IPS DF 6.9 (cell line): ENCODE results near the gene NUDT8.

Experiments used
- DNase-seq: peaks from one replicate; pipeline ENCODE4 v3.0.0-alpha.2; 2013; ENCODE audit warnings: low read depth, low spot score
- H3K27ac ChIP-seq: one replicate; pipeline ENCODE4 v1.5.1; 2013; ENCODE audit warnings: low read length, control low read depth
- H3K27me3 ChIP-seq: 2 replicates; pipeline ENCODE4 v1.6.1; 2013; ENCODE audit warnings: mild to moderate bottlenecking, low read length; ENCODE audit not compliant: control insufficient read depth, insufficient read depth
- H3K36me3 ChIP-seq: 2 replicates; pipeline ENCODE4 v1.6.1; 2013; ENCODE audit warnings: low read length; ENCODE audit not compliant: control insufficient read depth, insufficient read depth
- H3K4me1 ChIP-seq: 2 replicates; pipeline ENCODE4 v1.6.1; 2013; ENCODE audit warnings: low read length; ENCODE audit not compliant: control insufficient read depth, insufficient read depth
- H3K4me3 ChIP-seq: 2 replicates; pipeline ENCODE4 v1.5.1; 2013; ENCODE audit warnings: mild to moderate bottlenecking, low read length
- H3K9me3 ChIP-seq: 2 replicates; pipeline ENCODE4 v1.6.1; 2013; ENCODE audit warnings: low read length, inconsistent platforms; ENCODE audit not compliant: control insufficient read depth, insufficient read depth
- WGBS: extraction: QIAGEN DNeasy Blood & Tissue Kit; methylation state at CpG from one replicate; pipeline ENCODE4 v1.1.7; 2013; ENCODE audit warnings: mixed read lengths, missing lambda C conversion rate; ENCODE audit not compliant: insufficient read length, insufficient coverage; 5-methylcytosine and 5-hydroxymethylcytosine counted together

The NUDT8 gene

GRCh38 chr11:67647471-67647870 lies 17.7 kb upstream of the NUDT8 start:
- Histone ChIP-seq H3K4me3 (no peak overlapping the region), H3K36me3 (no peaks in the 10 kb centered on the region), H3K4me1 (no peaks in the 10 kb centered on the region; the same call in 1 of the 2 replicates), H3K9me3 (no peaks in the 10 kb centered on the region), H3K27me3 (no peaks in the 10 kb centered on the region), H3K27ac (no peak overlapping the region)
- no CpG with 5 or more reads among the region's 15 CpGs for WGBS
- no peak for DNase-seq

GRCh38 chr11:67646535-67647336 lies 17.0 kb upstream of the NUDT8 start:
- WGBS = no CpG with 5 or more reads among the region's 24 CpGs
- no peak for DNase-seq
- Histone ChIP-seq H3K36me3 (no peaks in the 10 kb centered on the region), H3K4me1 (no peaks in the 10 kb centered on the region; the same call in 1 of the 2 replicates), H3K9me3 (no peaks in the 10 kb centered on the region), H3K27me3 (no peaks in the 10 kb centered on the region), H3K27ac (no peak overlapping the region), H3K4me3 (no peak overlapping the region)

- no CpG with 5 or more reads among the region's 24 CpGs for WGBS
- no peaks in the 10 kb centered on the region; the same call in 1 of the 2 replicates for H3K4me1 ChIP-seq
- H3K27ac ChIP-seq = no peak overlapping the region
- no peak overlapping the region for H3K4me3 ChIP-seq
- H3K27me3 ChIP-seq = no peaks in the 10 kb centered on the region; the same call in 1 of the 2 replicates
- no peaks in the 10 kb centered on the region for H3K9me3 ChIP-seq
- no peak for DNase-seq
- no peaks in the 10 kb centered on the region for H3K36me3 ChIP-seq
Measured at GRCh38 chr11:67645521-67646461, 16.1 kb upstream of the NUDT8 start.

GRCh38 chr11:67644472-67645418 lies 15.0 kb upstream of the NUDT8 start:
- no peaks in the 10 kb centered on the region; the same call in 1 of the 2 replicates for H3K4me1 ChIP-seq

GRCh38 chr11:67644042-67644441 lies 14.3 kb upstream of the NUDT8 start:
- Histone ChIP-seq H3K36me3 (no peaks in the 10 kb centered on the region), H3K4me1 (no peaks in the 10 kb centered on the region; the same call in 1 of the 2 replicates), H3K9me3 (no peaks in the 10 kb centered on the region), H3K27me3 (peaks cover 3% of the 10 kb centered on the region; the same call in 1 of the 2 replicates), H3K4me3 (no peak overlapping the region), H3K27ac (no peak overlapping the region)
- no peak for DNase-seq
- no CpG with 5 or more reads among the region's 5 CpGs for WGBS

More at GRCh38 chr11:67644472-67645418, 15.0 kb upstream of the NUDT8 start:
- peaks cover 3% of the 10 kb centered on the region; the same call in 1 of the 2 replicates for H3K27me3 ChIP-seq
- no peaks in the 10 kb centered on the region for H3K9me3 ChIP-seq
- DNase-seq = no peak
- H3K27ac ChIP-seq = no peak overlapping the region
- H3K36me3 ChIP-seq = no peaks in the 10 kb centered on the region
- no CpG with 5 or more reads among the region's 22 CpGs for WGBS
- H3K4me3 ChIP-seq = no peak overlapping the region

DNA sequence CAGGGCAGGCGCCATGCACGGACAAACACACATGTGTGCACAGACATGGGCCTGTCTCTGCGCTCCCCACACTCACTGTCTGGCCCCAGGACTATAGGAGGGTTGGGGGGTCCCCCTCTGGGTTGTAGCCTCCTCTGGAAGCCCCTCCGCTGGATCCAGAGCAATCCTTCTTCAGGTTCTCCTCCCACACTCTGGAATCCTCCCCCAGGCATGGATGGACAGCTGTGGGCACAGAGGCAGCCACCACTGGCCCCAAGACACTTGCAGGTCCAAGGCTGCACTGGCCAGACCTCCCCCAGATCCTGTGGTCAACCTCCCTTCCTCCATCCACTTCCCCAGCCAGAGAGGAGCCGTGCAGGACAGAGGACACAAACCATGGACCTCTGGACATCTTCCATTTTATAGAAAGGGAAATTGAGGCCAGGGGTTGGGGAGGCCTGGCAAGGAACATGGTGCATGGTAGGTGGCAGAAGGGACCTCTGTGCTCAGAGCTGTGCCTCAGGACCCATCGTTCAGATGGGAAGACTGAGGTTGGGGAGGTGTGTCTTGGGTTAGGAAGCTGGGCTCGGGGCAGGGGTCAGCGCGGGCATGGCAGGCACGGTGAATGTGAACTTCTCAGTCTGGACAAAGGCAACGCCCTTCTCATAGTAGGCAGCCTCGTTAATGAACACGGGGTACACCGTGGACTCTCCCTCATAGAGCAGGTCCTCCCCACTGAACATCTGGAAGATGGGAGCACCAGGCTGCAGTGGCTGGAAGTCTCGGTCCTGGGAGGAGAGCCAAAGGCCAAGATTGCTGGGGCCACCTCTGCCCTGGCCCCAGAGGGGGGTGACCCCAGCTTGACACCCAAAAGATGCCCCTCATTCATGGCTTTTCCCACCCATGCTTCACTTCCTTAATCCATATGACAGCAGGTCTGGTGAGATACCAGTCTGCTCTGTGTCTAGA lies 12.7 kb upstream of the NUDT8 start:
- no CpG with 5 or more reads among the region's 15 CpGs for WGBS
- no peaks in the 10 kb centered on the region for H3K36me3 ChIP-seq
- no peaks in the 10 kb centered on the region; the same call in 1 of the 2 replicates for H3K4me1 ChIP-seq
- no peak overlapping the region for H3K4me3 ChIP-seq
- H3K9me3 ChIP-seq = no peaks in the 10 kb centered on the region
- no peak for DNase-seq
- H3K27me3 ChIP-seq = peaks cover 3% of the 10 kb centered on the region; the same call in 1 of the 2 replicates
- no peak overlapping the region for H3K27ac ChIP-seq

DNA sequence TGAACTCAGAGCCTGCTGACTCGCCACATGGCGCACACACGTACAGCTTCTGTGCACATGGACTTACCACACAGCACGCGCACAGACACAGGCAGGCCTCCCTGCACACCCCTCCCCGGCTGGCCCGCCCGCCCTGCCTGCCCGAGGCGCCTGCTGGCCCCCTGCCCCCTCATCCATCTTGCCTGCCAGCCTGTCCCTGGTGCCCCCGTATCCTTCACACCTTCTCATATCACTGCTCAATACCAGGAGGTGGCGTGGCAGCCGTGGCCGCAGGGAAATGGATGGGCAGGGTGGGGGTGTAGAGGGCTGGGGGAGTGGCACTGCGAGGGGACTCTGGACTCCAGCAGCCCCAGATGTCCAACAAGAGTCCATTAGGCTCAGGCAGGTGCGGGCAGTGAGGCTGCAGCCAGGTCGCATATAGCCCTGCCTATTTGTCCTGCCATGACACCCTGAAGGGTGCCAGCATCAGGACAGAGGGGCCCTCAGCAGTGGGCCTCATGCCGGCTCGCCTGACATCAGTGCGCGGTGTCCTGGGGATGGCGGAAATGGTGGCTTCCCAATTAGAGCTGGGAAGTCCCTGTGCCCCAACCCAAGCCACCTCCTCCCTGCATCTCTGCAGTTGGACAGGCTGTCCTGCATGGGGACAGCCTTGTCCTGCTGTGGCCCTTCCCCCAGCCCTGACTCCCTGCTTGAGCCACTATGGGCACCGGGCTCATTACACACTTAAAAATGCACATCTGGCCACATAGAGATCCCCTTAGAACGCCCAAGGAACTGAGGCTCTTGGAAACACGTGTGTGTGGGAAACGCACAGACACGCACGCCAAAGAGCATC lies 11.8 kb upstream of the NUDT8 start:
- no peak for DNase-seq
- Histone ChIP-seq H3K9me3 (no peaks in the 10 kb centered on the region), H3K27me3 (peaks cover 3% of the 10 kb centered on the region; the same call in 1 of the 2 replicates), H3K4me1 (no peaks in the 10 kb centered on the region; the same call in 1 of the 2 replicates), H3K27ac (no peak overlapping the region), H3K4me3 (no peak overlapping the region), H3K36me3 (no peaks in the 10 kb centered on the region)
- WGBS = no CpG with 5 or more reads among the region's 28 CpGs

- H3K9me3 ChIP-seq = no peaks in the 10 kb centered on the region
- peaks cover 3% of the 10 kb centered on the region; the same call in 1 of the 2 replicates for H3K27me3 ChIP-seq
- H3K4me1 ChIP-seq = no peaks in the 10 kb centered on the region; the same call in 1 of the 2 replicates
- no peak overlapping the region for H3K27ac ChIP-seq
- no CpG with 5 or more reads among the region's 12 CpGs for WGBS
- H3K36me3 ChIP-seq = no peaks in the 10 kb centered on the region
- no peak for DNase-seq
- H3K4me3 ChIP-seq = no peak overlapping the region
Measured at GRCh38 chr11:67640758-67641337, 11.1 kb upstream of the NUDT8 start.
